GM18909 (cell line): ENCODE results near the gene LMNTD1.
A peak's percentile ranks its signal among the peaks of the same experiment; 100 is the strongest.
"Not testable (repeated sequence)": the region's sequence is repeated elsewhere in the genome, so short reads cannot be mapped to it uniquely, and the experiment has no call there.

Source experiments
- ATAC-seq: cut with Tn5 transposase; IDR thresholded peaks from one replicate; pipeline ENCODE4 v1.9.1; 2021; ENCODE audit warnings: mild to moderate bottlenecking; ENCODE audit not compliant: unreplicated experiment, poor library complexity

Gene LMNTD1

DNA sequence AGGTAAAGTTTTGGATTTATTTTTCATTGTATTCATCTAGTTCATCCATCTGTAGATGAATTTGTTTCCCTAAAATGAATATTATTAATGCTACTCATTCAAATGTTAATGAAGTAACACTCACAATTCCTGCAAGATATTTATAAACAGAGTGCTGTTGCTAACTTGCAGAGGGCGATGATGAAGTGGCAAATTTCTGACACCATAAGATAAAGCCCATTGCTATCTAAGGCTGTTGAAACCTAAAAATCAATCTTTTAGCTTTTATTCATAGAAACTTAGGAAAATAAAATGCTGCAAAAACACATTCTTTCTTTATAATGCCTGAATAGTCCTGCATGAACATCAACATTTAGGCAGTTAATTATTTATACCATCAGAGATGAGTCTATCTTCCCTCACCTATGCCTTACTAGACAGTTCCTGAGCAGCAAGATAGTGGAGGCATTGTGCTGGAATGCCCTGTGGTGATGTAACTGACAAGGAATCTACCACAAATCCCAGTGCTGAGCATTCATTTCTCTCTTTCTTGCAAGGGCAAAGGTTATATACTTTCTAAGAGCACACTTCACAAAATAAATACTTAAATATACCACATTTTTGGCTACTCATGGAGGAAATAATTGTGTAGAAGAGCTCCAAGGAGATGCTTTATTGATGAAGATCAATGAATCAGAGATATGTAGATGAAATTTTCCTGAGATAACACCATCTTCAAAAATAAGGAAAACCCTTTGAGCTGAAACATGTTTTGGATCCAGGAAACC lies 57.6 kb downstream of the LMNTD1 start:
- ATAC-seq, result no peak

GRCh38 chr12:25494926-25495325 lies 58.2 kb downstream of the LMNTD1 start:
- no peak for ATAC-seq

- ATAC-seq, result no peak
These were observed 59.4 kb downstream of the LMNTD1 start for GRCh38 chr12:25493682-25494081.

DNA sequence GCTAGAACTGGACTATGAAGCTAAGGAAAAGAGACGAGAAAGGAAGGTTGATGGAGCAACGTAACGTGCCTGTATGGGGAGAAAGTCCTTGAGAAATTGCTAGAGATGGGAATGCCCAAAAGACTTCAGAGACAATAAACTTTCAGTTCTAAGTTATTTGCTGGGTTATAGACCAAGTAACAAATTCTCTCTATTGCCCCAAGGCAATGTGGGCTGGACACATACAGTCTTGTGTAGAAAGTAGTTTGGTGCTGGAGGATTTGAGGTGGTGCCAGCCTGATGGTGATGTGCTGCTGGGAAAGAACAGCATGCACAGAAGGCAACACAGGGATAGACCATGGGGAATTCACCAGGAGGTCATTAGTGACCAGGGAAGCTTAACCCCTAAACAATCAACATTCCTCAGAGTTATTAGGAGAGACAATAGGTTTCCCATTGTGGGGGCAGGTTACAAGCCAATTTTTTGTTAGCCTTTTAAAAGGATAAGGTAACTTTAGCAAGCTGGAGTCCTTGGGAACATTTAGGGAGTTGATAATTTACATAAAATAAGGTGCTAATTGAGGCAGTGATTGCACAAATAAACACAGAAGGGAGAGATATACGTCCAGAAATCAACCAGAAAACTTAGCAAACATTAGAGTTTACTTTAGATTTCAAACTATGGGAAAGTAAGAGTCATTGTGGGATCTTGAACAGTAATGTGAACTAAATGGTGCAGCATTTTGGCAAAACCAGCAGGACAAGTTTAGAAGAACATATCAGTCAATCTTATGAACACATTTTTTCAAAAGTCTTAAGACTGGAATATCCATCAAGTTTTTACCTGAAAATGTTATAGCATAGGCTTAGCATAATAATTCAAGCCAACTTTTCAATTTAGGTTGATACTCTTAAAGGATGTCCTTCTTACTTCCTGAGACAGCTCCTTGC lies 61.4 kb downstream of the LMNTD1 start:
- ATAC-seq, result no peak

GRCh38 chr12:25488956-25489870 lies 63.9 kb downstream of the LMNTD1 start:
- ATAC-seq, result not testable (repeated sequence)

GRCh38 chr12:25482625-25483024 lies 70.5 kb downstream of the LMNTD1 start:
- no peak for ATAC-seq

- no peak for ATAC-seq
These were observed 72.9 kb downstream of the LMNTD1 start for GRCh38 chr12:25480145-25480544.

GRCh38 chr12:25477217-25477616 lies 75.9 kb downstream of the LMNTD1 start:
- no peak for ATAC-seq

GRCh38 chr12:25472453-25472852 lies 80.6 kb downstream of the LMNTD1 start:
- ATAC-seq, result no peak

DNA sequence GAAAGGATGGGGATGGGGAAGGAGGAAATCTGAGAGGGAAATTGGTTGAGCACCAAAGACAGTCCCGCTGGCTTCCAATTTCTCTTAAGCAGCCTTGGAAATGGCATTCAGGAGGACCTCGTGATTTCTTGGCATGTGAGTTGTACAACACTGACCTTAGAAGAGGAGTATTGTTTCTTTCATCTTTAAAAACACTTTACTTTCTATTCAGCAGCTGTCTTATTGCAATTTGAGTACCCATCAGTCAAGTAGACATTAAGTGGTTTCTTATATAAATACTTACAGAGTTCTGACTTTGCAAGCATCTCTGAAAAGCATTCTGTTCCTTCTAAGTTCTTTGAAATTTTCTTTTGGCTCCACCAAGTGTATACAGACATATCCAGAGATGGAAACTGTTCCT lies 83.2 kb downstream of the LMNTD1 start:
- no peak for ATAC-seq

- no peak for ATAC-seq
These were observed 83.7 kb downstream of the LMNTD1 start for GRCh38 chr12:25469368-25469767.

DNA sequence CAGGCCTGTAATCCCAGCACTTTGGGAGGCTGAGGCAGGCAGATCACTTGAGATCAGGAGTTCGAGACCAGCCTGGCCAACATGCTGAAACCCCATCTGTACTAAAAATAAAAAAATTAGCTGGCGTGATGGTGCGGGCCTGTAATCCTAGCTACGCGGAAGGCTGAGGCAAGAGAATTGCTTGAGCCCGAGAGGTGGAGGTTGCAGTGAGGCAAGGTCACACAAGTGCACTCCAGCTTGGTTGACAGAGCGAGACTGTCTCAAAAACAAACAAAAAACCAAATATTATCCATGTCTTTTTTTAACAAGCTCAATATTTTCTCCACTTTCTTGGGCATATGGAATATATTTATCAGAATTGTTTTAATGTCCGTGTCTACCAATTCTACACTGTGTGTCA lies 89.6 kb downstream of the LMNTD1 start:
- ATAC-seq, result no peak

DNA sequence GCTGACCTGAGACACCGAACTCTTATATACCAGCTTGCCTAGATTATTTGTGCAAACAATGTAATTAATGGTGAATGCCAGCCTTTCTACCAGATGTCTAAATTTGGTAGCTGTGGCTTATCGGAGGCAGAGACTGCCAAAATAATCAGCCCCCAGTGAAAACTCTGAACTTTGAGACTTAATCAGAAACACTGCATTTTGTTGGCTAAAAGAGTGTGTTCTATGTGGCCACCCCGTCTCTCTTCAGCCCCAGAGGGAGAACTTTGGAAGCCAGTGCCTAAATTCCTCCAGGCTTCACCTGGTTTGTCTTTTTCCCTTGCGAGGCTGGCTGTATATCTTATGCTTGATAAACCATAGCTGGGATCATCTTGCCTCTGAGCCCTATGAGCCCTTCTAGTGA lies 90.1 kb downstream of the LMNTD1 start:
- no peak for ATAC-seq

GRCh38 chr12:25459541-25459951 lies 93.5 kb downstream of the LMNTD1 start:
- peak; percentile 94 for ATAC-seq

- no peak for ATAC-seq
These were observed 95.0 kb downstream of the LMNTD1 start for GRCh38 chr12:25458047-25458552.

DNA sequence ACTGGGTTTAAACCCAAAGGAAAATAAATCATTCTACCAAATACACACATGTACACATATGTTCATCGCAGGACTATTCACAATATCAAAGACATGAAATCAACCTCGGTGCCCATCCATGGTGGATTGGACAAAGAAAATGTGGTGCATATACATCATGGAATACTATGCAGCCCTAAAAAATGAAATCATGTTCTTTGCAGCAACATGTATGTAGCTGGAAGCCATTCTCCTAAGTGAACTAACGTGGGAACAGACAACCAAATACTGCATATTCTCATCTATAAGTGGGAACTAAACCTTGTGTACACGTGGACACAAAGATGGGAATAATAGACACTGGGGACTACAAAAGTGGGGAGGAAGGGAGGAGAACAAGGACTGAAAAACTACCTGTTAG lies 96.6 kb downstream of the LMNTD1 start:
- ATAC-seq, result no peak

DNA sequence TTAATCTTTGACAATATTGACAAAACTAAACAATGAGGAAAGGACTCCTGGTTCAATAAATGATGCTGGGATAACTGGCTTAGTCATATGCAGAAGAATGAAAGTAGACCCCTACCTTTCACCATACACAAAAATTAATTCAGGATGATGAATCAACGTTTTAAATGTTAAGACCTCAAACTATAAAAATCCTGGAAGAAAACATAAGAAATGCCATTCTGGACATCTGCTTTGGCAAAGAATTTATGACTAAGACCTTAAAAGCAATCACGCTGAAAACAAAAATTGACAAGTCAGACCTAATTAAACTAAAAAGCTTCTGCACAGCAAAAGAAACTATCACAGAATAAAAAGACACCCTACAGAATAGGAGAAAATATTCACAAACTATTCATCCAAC lies 97.4 kb downstream of the LMNTD1 start:
- ATAC-seq, result no peak

DNA sequence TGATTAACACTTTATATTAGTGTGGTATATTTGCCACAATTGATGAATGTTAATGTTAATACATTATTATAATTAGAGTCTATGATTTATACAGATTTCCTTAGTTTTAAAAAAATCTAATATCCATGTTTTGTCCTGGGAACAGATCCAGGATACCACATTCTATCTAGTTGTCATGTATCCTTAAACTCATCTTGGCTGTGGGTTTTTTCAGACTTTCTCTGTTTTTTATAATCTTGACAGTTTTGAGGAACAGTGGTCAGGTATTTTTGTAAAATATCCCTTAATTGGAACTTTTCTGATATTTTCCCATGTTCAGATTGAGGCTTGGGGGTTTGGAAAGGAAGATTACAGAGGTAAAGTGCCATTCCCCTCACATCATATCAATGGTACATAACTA lies 104.1 kb downstream of the LMNTD1 start:
- ATAC-seq, result no peak

DNA sequence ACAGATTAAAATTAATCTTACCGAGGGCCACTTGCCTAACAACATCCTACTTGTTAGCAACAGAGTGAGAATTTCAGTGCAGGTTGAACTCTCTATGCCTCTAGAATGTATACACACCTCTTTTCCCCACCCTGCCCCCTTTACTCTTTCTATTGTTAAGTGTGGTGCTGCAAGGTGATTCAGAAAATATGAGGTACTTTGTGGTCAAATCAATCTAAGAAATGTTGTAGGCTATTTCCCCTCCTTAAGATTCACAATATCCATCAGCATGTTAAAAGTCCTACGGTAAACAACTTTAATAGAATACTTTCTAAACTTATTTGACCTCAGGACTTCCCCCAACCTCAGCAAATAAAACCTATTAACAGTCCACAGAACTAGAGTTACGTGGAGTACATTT lies 106.0 kb downstream of the LMNTD1 start:
- ATAC-seq, result no peak

GRCh38 chr12:25438638-25439037 lies 114.4 kb downstream of the LMNTD1 start:
- ATAC-seq, result no peak
